Measurements from ENCODE around the gene TCF3. TPM values are rescaled to one million over a fixed set of nuclear protein-coding genes. Genes with fewer than 3 reads are reported as not detected.

Gene TCF3
- total and polyA plus RNA-seq, 7 donors: 20.1 to 33.8 (median 24.6) TPM

DNA sequence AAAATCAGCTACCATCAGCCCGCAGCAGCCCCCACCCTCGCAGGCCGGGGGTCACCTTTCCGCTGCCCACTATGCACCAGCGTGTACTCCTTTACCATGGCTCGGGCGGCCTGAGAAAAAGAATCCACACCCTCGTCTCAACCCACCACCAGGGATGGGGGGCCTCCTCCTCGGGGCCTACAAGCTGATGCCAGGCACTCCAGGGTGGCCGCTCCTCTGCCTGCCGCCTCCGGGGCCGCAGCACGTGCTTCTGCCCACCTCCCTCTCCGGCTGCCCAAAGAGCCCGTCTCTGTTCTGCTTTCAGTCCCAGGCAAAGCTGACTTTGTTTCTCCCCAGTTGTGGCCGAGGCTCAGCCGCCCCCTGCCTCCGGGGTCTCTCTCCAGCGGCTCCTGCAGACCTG lies 73.2 kb downstream of the TCF3 start:
- no peak for DNase-seq
- Histone ChIP-seq H3K4me3 (no peak overlapping the region), H3K27me3 (ENCODE audit: insufficient read depth in 3 of 3, low read length in 2 of 3) (no peaks in the 10 kb centered on the region), H3K27ac (no peak overlapping the region), H3K4me1 (no peaks in the 10 kb centered on the region), H3K36me3 (ENCODE audit: insufficient read depth in 1 of 2, low read depth in 1 of 2) (peaks cover 7 to 82% of the 10 kb centered on the region in 2 donors), H3K9me3 (no peaks in the 10 kb centered on the region)
- intact Hi-C loops (cut with DNase I): no loop called here
- TF ChIP-seq, protein P1, sequence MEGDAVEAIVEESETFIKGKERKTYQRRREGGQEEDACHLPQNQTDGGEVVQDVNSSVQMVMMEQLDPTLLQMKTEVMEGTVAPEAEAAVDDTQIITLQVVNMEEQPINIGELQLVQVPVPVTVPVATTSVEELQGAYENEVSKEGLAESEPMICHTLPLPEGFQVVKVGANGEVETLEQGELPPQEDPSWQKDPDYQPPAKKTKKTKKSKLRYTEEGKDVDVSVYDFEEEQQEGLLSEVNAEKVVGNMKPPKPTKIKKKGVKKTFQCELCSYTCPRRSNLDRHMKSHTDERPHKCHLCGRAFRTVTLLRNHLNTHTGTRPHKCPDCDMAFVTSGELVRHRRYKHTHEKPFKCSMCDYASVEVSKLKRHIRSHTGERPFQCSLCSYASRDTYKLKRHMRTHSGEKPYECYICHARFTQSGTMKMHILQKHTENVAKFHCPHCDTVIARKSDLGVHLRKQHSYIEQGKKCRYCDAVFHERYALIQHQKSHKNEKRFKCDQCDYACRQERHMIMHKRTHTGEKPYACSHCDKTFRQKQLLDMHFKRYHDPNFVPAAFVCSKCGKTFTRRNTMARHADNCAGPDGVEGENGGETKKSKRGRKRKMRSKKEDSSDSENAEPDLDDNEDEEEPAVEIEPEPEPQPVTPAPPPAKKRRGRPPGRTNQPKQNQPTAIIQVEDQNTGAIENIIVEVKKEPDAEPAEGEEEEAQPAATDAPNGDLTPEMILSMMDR (IDR thresholded peaks at IDR 0.05): no peak
- ATAC-seq: no peak
- WGBS, 3 donors: 92 to 97% (median 95%) methylated on average over 19 to 20 of the region's 20 CpGs

DNA sequence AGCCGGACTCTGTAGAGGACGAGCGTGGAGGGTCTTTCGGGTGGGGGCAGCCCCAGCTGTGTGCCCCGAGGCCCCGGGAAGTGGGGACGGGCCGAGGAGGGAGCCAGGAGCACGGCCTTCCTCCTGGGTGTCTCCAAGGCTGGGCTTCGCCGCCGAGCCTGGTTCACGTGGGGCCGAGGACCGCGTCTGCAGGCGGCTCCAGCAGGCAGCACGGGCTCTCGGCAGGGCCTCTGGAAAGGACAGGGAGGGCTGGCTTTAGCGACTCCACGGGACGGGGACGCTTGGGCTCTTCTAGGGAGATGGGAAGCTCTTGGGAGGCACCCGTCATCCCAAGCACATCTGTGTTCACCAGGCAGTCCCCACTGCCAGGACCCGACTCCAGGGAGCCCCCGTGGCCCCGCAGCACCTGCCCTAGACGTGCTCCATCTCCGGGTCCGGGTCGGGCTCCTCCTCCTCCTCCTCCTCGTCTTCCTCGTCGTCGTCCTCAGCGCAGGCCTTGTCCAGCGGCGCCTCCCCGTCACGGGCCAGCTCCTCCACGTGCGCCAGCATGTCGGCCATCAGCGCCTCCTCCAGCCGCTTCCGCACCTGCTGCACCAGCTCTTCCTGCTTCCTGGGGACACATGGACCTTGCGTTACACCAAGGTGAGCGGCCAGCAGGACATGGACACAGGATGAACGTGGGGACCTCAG lies 74.3 kb downstream of the TCF3 start:
- Histone ChIP-seq H3K9me3 (no peaks in the 10 kb centered on the region), H3K27me3 (ENCODE audit: insufficient read depth in 3 of 3, low read length in 2 of 3) (no peaks in the 10 kb centered on the region), H3K4me3 (no peak overlapping the region), H3K27ac (no peak overlapping the region), H3K36me3 (ENCODE audit: insufficient read depth in 1 of 2, low read depth in 1 of 2) (peaks cover 7 to 71% of the 10 kb centered on the region in 2 donors), H3K4me1 (no peaks in the 10 kb centered on the region)
- ATAC-seq (peak in 1 of 4 donors; percentile 10), DNase-seq (no peak)
- TF ChIP-seq, protein P1 (IDR thresholded peaks at IDR 0.05): no peak
- WGBS, 3 donors: 85 to 86% (median 86%) methylated on average over 46 to 49 of the region's 49 CpGs
- intact Hi-C loops (cut with DNase I): no loop called here

DNA sequence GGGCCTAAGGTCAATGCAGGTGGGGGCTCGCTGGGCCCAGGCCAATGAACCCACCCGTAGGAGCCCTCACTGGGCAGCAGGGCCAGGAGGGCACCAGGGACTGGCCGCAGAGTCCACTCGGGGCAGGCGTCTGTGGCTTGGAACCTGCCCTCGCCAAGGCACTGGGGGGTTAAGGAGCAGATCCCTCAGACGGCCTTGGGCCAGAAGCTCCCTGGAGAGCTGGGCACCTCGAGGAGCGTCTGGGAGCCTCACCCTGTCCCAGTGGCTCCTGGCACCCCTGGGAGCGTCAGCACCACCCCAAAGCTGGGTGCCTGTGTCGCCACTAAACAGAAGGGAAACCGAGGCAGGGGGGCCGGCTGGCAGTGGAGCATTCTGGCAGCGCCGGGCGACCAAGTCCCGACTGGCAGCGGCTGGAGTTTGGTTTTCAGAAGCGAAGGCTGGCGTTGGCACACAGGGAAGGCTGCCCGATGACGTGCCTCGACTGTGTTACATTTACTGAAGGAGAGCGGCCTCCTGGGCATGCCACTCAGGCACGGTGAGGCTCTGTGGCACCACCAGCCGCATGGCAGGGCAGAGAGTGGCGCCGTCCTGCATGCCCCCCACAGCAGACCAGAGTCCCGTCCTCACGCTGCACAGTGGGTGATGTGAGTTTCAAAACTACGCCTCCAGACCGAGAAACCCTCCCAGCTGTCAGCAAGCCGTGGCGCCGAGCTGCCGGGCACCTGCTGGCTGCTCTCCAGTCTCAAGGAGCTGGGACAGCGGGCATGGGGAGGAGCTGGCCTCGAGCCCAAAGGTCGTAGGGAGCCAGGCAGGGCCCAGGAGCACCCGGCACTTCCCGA lies 75.1 kb downstream of the TCF3 start:
- no peak for DNase-seq
- peaks cover 7 to 63% of the 10 kb centered on the region in 2 donors for H3K36me3 ChIP-seq (ENCODE audit: insufficient read depth in 1 of 2, low read depth in 1 of 2)

DNA sequence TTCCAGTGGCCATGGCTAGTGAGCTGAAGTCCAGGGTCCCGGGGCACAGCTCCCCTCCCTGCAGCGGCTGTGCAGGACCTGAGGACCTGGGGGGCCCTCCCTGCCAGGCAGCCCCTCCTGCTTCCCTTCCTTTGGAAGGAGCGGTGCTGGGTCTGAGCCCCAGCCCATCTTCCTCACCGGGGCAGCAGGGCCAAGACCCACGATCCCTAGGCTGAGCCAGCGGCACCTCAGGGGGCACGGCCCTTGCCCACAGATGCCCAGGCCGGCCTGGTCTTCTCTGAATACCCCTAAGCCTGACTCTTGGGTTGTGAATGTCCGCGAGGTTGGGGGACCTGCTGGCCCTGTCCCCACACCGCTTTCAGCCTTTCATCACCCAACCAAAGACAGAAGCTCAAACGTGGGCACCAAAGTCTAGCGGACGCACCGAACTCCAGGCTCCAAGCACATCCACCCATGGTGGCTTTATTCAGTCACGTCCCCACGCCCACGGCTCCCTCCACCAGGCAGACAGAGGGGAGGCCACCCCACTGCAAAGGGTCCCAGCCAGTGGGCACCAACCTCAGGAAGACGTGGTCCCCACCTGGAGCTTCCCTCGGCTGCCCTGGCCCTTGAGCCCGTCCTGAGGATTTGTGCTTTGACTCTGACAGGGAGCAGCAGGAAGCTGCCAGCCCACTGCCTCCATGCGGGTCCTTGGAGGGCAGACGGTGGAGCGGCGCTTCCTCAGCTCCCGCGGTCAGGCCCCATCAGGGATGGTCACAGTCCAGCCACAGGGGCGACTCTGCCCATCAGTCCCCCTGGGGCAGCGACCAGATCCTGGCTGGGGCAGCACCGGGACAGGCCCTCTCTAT lies 75.9 kb downstream of the TCF3 start:
- Histone ChIP-seq H3K4me3 (no peak overlapping the region), H3K36me3 (ENCODE audit: insufficient read depth in 1 of 2, low read depth in 1 of 2) (peaks cover 7 to 55% of the 10 kb centered on the region in 2 donors), H3K27ac (no peak overlapping the region), H3K9me3 (no peaks in the 10 kb centered on the region), H3K4me1 (no peaks in the 10 kb centered on the region), H3K27me3 (ENCODE audit: insufficient read depth in 3 of 3, low read length in 2 of 3) (no peaks in the 10 kb centered on the region)
- intact Hi-C loops (cut with DNase I): no loop called here
- ATAC-seq: no peak
- TF ChIP-seq, protein P1 (IDR thresholded peaks at IDR 0.05): no peak
- no peak for DNase-seq
- 83 to 89% (median 85%) methylated on average over 29 to 30 of the region's 30 CpGs for WGBS, 3 donors

More for the DNA sequence above, 75.1 kb downstream of the TCF3 start:
- no peaks in the 10 kb centered on the region for H3K9me3 ChIP-seq
- no peak overlapping the region for H3K4me3 ChIP-seq
- H3K27ac ChIP-seq: no peak overlapping the region
- ATAC-seq: no peak
- 78 to 82% (median 81%) methylated on average over 40 to 41 of the region's 41 CpGs for WGBS, 3 donors
- TF ChIP-seq, protein P1 (IDR thresholded peaks at IDR 0.05): no peak
- H3K27me3 ChIP-seq (ENCODE audit: insufficient read depth in 3 of 3, low read length in 2 of 3): no peaks in the 10 kb centered on the region
- intact Hi-C loops (cut with DNase I): no loop called here
- no peaks in the 10 kb centered on the region for H3K4me1 ChIP-seq

Measured in psoas muscle (tissue), 8 donors.